ENCODE measurements around the gene ZNRF3.

DNA sequence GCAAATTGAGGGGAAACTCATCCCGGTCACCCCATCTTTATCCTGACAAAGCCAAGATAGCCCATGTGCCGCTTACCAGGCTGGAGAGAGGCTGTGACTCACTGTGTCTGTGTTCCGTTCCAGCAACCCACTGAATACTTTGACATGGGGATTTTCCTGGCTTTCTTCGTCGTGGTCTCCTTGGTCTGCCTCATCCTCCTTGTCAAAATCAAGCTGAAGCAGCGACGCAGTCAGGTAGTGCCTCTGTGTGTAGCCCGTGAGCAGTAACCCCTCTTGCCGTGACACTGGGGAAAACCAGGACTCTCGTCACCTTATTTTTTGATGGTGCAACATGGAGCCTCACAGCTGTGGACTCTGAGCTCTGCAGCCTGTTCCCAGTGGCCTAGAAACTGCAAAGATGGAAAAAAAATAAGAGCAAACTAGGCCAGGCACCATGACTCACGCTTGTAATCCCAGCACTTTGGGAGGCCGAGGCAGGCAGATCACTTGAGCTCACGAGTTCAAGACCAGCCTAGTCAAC, 161.3 kb downstream of the ZNRF3 start:
- TF ChIP-seq, protein P1, sequence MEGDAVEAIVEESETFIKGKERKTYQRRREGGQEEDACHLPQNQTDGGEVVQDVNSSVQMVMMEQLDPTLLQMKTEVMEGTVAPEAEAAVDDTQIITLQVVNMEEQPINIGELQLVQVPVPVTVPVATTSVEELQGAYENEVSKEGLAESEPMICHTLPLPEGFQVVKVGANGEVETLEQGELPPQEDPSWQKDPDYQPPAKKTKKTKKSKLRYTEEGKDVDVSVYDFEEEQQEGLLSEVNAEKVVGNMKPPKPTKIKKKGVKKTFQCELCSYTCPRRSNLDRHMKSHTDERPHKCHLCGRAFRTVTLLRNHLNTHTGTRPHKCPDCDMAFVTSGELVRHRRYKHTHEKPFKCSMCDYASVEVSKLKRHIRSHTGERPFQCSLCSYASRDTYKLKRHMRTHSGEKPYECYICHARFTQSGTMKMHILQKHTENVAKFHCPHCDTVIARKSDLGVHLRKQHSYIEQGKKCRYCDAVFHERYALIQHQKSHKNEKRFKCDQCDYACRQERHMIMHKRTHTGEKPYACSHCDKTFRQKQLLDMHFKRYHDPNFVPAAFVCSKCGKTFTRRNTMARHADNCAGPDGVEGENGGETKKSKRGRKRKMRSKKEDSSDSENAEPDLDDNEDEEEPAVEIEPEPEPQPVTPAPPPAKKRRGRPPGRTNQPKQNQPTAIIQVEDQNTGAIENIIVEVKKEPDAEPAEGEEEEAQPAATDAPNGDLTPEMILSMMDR (tag by site-specific recombination; IDR thresholded peaks at IDR 0.05), result no peak
- TF ChIP-seq ZNF48 (tag by site-specific recombination; IDR thresholded peaks at IDR 0.05) (no peak), ZNF302 (tag by site-specific recombination; IDR thresholded peaks at IDR 0.05; ENCODE audit: low read depth) (no peak), BCL11A (tag by site-specific recombination; IDR thresholded peaks at IDR 0.05; ENCODE audit: low read depth) (no peak), HOXD13 (CRISPR knock-in tag; IDR thresholded peaks at IDR 0.05; ENCODE audit: borderline replicate concordance) (no peak), ZNF701 (tag by site-specific recombination; IDR thresholded peaks at IDR 0.05) (no peak), MEIS1 (CRISPR knock-in tag; IDR thresholded peaks at IDR 0.05; ENCODE audit: borderline replicate concordance) (no peak), ZNF433 (tag by site-specific recombination; IDR thresholded peaks at IDR 0.05; ENCODE audit: low read depth) (no peak), KLF16 (tag by site-specific recombination; IDR thresholded peaks at IDR 0.05) (no peak), KLF10 (tag by site-specific recombination; IDR thresholded peaks at IDR 0.05) (no peak), ZNF558 (tag by site-specific recombination; IDR thresholded peaks at IDR 0.05) (no peak), ZNF121 (tag by site-specific recombination; IDR thresholded peaks at IDR 0.05) (no peak)
- TF ChIP-seq, protein P2, sequence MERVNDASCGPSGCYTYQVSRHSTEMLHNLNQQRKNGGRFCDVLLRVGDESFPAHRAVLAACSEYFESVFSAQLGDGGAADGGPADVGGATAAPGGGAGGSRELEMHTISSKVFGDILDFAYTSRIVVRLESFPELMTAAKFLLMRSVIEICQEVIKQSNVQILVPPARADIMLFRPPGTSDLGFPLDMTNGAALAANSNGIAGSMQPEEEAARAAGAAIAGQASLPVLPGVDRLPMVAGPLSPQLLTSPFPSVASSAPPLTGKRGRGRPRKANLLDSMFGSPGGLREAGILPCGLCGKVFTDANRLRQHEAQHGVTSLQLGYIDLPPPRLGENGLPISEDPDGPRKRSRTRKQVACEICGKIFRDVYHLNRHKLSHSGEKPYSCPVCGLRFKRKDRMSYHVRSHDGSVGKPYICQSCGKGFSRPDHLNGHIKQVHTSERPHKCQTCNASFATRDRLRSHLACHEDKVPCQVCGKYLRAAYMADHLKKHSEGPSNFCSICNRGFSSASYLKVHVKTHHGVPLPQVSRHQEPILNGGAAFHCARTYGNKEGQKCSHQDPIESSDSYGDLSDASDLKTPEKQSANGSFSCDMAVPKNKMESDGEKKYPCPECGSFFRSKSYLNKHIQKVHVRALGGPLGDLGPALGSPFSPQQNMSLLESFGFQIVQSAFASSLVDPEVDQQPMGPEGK (tag by site-specific recombination; IDR thresholded peaks at IDR 0.05), result no peak
- TF ChIP-seq, protein P3, sequence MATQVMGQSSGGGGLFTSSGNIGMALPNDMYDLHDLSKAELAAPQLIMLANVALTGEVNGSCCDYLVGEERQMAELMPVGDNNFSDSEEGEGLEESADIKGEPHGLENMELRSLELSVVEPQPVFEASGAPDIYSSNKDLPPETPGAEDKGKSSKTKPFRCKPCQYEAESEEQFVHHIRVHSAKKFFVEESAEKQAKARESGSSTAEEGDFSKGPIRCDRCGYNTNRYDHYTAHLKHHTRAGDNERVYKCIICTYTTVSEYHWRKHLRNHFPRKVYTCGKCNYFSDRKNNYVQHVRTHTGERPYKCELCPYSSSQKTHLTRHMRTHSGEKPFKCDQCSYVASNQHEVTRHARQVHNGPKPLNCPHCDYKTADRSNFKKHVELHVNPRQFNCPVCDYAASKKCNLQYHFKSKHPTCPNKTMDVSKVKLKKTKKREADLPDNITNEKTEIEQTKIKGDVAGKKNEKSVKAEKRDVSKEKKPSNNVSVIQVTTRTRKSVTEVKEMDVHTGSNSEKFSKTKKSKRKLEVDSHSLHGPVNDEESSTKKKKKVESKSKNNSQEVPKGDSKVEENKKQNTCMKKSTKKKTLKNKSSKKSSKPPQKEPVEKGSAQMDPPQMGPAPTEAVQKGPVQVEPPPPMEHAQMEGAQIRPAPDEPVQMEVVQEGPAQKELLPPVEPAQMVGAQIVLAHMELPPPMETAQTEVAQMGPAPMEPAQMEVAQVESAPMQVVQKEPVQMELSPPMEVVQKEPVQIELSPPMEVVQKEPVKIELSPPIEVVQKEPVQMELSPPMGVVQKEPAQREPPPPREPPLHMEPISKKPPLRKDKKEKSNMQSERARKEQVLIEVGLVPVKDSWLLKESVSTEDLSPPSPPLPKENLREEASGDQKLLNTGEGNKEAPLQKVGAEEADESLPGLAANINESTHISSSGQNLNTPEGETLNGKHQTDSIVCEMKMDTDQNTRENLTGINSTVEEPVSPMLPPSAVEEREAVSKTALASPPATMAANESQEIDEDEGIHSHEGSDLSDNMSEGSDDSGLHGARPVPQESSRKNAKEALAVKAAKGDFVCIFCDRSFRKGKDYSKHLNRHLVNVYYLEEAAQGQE (tag by site-specific recombination; IDR thresholded peaks at IDR 0.05), result no peak
